Skeletal muscle cell (primary cell): ENCODE measurements around the gene TADA3.
A peak's percentile ranks its signal among the peaks of the same experiment; 100 is the strongest.

Source experiments
- DNase-seq: peaks from one replicate; pipeline ENCODE4 v3.0.0-alpha.2; 2010; ENCODE audit warnings: low read depth
- H3K4me3 ChIP-seq: 2 replicates; pipeline ENCODE4 v1.5.1; 2011; ENCODE audit warnings: low read depth, mild to moderate bottlenecking, control low read depth, low read length, moderate library complexity

TADA3 gene

GRCh38 chr3:9743548-9743947, 48.7 kb downstream of the TADA3 start:
- no peak overlapping the region for H3K4me3 ChIP-seq
- no peak for DNase-seq

DNA sequence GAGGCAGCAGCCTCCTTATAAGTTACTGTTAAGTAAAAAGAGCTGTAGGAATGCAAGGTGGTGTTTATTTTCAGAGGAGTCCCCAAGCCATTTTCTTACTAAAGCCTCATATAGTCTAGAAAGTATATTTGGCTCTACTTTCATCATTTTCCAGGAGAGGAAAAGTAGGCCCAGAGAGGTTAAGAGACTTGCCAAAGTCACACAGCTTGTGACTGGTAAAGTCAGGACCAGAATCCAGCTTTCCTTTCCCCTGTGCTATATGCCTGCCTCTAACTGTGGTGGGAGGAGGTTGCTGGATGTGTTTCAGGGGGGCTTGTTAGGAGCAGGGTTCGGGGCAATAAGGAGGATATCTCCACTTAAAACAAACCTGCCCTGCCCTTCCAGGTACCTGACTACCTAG, 49.7 kb downstream of the TADA3 start:
- no peak for DNase-seq
- H3K4me3 ChIP-seq = no peak overlapping the region

- no peak for DNase-seq
- no peak overlapping the region for H3K4me3 ChIP-seq
These were observed 53.1 kb downstream of the TADA3 start for GRCh38 chr3:9739181-9739580.

DNA sequence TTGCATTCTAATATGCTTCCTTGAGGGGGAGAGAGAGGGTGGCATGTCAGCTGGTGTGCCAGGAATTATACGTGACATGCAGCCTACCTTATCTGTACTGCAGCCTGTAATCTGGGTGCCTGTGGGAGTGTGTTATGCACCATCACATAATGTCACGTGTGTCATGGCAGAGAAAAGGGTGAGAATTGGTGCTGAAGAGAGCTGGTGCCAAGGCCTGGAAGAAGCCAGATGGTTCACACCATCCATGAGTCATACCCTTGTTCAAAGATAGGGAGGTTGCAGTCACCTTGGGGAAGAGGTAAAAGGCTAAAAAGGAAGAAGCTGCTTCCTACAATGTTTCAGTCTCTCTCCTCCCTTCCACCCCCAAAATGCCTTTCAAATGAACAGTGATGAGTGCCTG, 55.4 kb downstream of the TADA3 start:
- no peak for DNase-seq

GRCh38 chr3:9732740-9733115, 59.5 kb downstream of the TADA3 start:
- no peak for DNase-seq
- H3K4me3 ChIP-seq = peak overlapping the region; percentile 96

More for the DNA sequence above, 55.4 kb downstream of the TADA3 start:
- H3K4me3 ChIP-seq = no peak overlapping the region

- H3K4me3 ChIP-seq = peak overlapping the region; percentile 96
- DNase-seq = no peak
These were observed 60.1 kb downstream of the TADA3 start for GRCh38 chr3:9732080-9732739.

- H3K4me3 ChIP-seq = peak within 1 kb of the TSS; percentile 96
These were observed 60.8 kb downstream of the TADA3 start, which contains the start of gene BRPF1 for GRCh38 chr3:9731206-9732079. Gene BRPF1, plus strand, starts transcription at chr3:9731735. Its CDS starts 2,406 bp downstream, at chr3:9734141.

DNA sequence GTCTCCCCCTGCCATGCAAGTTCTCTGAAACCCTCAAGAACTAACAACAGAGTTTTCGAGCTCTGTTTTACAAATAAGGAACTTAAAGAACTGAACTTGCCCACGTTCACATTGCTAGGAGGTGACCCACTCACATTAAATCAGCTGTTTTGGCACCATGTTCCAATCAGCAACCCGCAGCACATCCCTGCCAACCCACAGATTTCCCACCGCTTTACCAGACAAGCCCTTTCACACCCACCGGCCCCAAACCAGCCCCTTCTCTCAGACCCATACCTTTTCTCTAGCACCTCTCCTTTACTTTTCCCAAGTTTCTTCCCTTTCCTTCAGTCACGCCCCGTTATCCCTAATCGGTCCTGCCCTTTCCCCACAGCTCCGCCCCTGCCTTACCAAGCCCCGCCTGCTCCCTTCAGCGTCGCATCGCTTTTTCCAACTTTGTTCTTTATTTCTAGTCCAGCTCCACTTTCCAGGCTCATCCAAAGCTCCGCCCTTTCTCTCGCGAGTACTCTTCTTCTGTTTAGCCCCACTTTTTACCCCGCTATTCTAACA, 61.5 kb downstream of the TADA3 start:
- no peak for DNase-seq
- peak overlapping the region; percentile 59 for H3K4me3 ChIP-seq

More at GRCh38 chr3:9731206-9732079, 60.8 kb downstream of the TADA3 start, which contains the start of gene BRPF1:
- peak; percentile 99 for DNase-seq
